GM18505 (cell line): ENCODE data around the gene HBEGF.

Source experiments
- ATAC-seq: cut with Tn5 transposase; IDR thresholded peaks from one replicate; pipeline ENCODE4 v1.9.1; 2021; ENCODE audit not compliant: unreplicated experiment
- POLR2A ChIP-seq: IDR thresholded peaks from 4 replicates; pipeline ENCODE4 v1.6.1; 2011; ENCODE audit warnings: borderline replicate concordance; ENCODE audit not compliant: insufficient read depth, insufficient read length; ENCODE audit errors: extremely low read depth

HBEGF gene

DNA sequence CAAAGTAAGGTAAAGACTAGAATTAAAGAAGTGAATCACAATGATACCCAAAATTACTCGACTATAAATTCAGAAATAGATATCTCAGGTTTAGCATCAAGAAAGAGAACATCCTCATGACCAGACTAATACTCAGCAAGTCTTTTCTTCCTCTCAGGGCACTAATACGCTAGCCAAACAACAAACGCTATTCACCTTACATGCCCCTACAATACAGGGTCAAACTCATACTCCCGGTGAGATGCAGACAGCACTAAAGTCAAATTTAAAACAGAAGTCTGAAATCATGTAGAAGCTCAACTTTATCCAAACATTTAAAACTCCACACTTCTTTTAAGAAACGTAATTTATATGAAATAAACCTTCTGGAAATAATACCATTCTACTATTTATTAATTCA lies 49.1 kb downstream of the HBEGF start:
- ATAC-seq, result no peak
- no peak for TF ChIP-seq POLR2A

DNA sequence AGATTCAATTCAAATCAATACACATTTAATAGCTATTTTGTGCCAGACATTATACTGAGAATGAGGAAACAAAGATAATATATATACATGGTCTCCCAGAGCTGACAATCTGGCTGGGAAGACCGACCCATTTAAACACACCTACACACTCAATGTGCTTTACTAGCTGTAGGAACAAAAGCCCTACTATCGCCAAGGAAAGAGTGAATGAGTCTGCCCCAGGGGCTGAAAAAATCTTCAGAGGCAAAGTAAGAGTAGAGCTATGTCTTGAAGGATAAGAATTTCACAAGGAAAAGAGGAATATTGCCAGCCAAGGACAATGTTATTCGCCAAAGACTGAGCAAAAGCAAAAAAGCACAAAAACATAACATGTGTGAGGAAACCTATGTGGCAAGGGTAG lies 50.1 kb downstream of the HBEGF start:
- TF ChIP-seq POLR2A, result no peak
- ATAC-seq, result no peak

DNA sequence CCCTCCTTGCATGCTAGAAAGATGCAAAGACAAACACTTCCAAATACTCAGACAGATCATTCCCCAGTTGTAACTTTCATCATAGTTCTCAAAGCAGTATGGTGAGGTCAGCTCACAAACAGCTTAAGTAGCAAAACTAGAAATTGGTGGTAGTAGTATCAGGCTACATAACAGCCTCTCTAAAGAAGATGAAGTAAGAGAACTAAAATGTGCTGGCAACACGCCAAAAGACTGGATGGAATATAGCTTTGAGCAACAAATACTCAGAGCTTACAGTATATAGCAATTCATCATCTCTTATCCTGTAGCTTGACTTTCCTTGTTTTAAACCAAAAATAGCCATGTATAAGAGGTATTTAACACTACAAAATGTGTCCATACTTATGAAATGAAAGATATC lies 51.0 kb downstream of the HBEGF start:
- no peak for ATAC-seq
- TF ChIP-seq POLR2A, result no peak

DNA sequence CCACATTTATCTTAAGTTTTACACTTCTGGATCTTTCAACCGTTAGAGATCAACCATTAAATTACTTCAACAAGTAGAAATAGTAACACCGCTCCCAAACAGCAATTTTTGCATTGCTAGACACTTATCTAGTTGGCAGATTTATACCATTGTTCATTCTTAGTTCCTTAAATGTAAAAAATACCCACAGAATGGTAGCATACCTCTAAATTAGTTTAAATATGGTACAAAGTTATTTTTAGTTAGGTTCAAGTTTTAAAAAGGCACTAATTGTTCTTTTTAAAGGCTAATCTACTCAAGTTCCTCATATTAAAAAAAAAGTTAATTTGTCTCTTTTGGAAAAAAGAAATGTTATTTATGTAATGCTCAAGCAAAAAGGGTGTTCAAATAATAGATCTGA lies 51.6 kb downstream of the HBEGF start:
- no peak for TF ChIP-seq POLR2A
- no peak for ATAC-seq

DNA sequence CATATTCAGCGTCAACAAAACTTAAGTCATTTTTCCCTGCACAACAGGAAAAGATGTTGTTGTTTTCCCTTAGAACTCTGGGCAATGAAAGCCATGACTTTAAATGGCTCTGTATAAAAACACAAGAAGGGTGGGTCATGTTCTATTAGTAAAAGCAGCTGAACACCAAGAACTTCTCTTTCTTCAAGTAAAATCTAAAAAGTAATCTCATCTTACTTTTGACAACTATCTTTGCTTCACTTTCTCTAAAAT lies 52.6 kb downstream of the HBEGF start:
- TF ChIP-seq POLR2A, result no peak
- ATAC-seq, result no peak

DNA sequence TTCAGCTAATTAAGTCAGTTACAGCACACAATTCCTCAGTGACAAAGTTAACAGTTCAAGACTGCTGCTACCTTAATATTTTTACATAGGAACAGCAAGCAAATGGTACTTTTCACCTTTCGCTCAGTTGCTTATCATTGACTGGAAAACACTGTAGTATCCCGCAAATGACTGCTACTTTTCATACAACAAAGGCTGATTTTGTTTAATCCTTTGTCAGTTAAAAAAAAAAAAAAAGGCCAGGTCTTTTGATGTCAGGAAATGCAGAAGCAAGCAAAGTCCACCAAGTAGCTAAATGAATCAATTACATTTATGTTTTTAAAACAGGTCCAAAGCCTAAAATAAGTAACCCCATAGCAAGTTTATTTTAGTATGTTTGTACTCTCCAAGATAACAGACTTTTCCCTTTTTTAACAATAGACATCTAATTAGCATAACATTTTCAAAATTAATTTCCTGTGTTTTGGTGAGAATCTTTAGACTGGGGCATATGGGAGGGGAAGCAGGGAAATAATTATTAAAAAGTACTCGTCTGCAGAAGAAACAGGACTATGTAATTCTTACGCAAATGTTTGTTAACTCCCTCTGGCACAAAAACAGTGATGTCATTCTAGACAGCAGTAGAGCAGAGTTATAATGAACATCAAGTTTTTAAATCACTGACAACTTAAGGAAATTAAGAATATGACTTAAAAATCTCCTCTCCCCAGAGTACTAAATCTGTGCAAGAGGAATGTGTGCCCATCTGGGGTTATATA lies 53.1 kb downstream of the HBEGF start:
- no peak for TF ChIP-seq POLR2A
- ATAC-seq, result no peak

DNA sequence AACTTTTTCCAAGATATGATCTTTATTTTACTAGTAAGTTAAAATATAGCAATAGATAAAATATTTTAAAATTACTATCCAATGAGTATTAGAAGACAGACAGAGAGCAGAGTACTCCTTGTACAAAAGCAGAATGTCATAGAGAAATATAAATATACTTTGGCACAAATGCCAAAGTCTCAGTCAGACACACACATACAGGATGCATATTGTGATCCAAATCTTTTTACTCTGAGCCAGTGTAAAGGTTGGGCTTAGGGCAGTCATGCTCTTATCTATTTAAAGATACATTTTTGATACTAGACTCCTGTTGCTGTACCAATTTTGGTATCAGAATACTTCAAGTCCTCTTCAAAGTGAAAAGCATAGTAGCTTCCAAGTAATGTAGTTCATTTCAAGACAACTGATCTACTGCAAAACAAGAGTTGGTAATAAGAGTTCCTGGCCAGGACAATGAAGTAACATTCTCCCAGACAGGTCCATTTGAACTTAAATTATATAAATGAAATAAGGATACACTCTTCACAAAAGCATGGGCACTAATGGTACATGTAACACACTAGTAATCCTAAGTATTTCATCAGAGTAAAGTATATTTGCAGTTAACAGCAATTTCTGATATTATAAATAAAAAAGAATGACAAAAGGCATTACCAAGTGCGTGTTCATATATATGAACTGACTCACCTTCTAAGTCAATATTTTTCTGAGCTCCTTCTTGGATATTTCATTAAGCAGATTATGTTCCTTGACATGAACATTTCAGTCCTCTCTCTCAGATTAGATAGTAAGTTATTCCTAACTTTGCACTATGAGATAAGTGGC lies 54.0 kb downstream of the HBEGF start:
- no peak for TF ChIP-seq POLR2A
- no peak for ATAC-seq

DNA sequence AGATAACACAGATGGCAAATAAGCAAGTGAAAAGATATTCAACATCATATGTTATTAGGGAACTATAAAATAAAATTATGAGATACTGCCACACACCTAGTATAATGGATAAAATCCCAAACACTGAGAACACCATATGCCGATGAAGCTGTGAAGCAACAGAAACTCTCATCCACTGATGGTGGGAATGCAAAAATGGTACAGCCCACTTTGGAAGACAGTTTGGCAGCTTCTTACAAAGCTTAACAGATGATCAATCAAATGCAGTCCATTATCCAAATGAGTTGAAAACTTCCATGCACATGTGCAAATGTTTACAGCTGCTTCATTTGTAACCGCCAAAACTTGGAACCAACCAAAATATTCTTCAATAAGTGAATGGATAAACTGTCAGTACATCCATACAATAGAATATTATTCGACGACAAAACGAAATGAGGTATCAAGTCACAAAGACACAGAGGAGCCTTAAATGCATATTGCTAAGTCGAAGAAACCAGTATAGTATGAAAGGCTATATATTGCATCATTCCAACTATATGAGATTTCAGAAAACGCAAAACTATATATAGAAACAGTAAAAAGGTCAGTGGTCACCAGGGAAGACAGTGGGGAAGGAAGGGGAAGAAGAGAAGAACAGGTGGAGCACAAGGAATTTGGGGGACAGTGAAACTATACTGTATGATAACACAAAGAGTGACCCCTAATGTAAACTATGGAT lies 58.4 kb downstream of the HBEGF start:
- no peak for TF ChIP-seq POLR2A
- ATAC-seq, result no peak

DNA sequence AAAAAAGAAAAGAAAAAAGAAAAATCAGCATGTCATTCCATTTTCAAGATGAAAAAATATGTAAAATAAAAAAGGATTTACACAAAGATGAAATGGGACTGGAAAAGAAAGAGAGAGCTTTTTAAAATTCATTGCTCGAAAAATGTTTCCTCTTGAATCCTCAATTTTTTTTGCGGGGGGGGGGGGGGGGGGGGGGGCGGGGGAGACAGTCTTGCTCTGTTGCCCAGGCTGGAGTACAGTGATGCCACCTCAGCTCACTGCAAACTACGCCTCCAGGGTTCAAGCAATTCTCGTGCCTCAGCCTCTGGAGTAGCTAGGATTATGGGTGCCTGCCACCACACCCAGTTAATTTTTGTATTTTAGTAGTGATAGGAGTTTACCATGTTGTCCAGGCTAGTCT lies 60.0 kb downstream of the HBEGF start:
- TF ChIP-seq POLR2A, result no peak
- ATAC-seq, result no peak

DNA sequence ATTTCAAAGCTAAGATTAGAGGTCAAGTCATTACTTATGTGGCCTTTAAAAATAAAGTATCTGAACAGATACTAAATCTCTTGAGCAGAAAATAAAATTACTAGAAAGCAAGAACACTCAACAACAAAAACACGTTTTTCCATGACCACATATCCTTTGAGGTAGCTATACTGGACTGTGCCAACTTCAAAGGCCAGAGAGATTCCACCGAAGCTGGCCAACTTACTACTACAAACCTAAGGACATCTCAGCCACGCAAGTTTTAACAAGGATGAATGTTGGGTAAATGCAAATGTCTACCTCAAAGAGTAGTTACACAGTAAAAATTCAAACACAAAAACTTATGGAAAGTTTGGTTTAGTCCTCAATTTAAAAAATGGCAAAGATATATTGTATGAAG lies 62.4 kb downstream of the HBEGF start:
- no peak for TF ChIP-seq POLR2A
- ATAC-seq, result no peak
